AG04449 (cell line): Measurements from ENCODE around the gene GIMAP8.

Experiments used
- CTCF ChIA-PET: fragments of 350-600 bp; formaldehyde crosslinking; extraction: SDS; loops from one replicate; lab custom pipeline; 2021; ENCODE audit warnings: antibody characterized with exemption; lab: Yijun Ruan, JAX
- POLR2A ChIA-PET: fragments of 400-600, 350-600 bp; formaldehyde crosslinking; extraction: SDS; loops from one replicate; lab custom pipeline; 2020; ENCODE audit warnings: antibody characterized with exemption, inconsistent platforms; lab: Yijun Ruan, JAX
- DNase-seq: peaks from one replicate; pipeline ENCODE4 v3.0.0-alpha.2; 2010; ENCODE audit warnings: low read depth, low spot score
- H3K4me3 ChIP-seq: 2 replicates; pipeline ENCODE4 v1.5.1; 2011; ENCODE audit warnings: low read depth, mild to moderate bottlenecking, control low read depth, low read length
- TF ChIP-seq, protein P1 (sequence below): IDR thresholded peaks from one replicate; pipeline ENCODE4 v1.5.1; 2011; ENCODE audit warnings: mild to moderate bottlenecking, moderate library complexity, low read length, control low read depth, inconsistent platforms; ENCODE audit not compliant: insufficient read depth; ENCODE audit errors: missing control alignments

The GIMAP8 gene

DNA sequence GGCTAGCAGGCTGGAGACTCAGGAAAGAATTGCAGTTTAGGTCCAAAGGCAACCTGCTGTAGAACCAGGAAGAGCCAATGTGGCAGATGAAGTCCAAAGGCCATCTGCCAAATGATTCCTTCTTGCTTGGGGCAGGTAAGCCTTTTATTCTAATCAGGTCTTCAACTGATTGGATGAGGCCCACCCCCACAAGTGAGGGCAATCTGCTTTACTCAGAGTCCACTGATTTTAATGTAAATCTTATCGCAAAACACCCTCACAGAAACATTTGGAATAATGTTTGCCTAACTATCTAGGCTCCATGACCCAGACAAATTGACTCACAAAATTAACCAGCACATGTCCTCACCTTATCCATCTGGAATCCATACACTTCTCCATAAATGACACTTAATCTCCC, 7.8 kb downstream of the GIMAP8 start:
- CTCF ChIA-PET: no interaction called here

DNA sequence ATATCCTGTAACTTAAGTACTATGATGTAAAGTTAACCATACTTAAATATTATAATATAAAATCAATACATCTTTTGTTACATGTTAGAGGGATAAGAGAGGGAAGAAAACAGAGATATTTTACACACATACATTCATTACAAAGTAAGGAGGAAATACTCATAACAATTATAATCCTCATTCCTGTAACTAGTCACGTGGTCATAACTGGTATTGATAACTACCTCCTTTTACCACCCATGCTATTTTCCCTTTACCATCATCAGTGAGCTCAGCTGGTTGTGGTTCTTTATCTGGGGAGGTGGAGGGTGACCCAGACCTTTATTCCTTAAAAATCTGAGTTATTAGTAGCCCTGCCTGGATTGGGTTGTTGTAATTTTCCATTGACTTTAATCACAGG, 8.3 kb downstream of the GIMAP8 start:
- no peak overlapping the region for H3K4me3 ChIP-seq
- TF ChIP-seq, protein P1, sequence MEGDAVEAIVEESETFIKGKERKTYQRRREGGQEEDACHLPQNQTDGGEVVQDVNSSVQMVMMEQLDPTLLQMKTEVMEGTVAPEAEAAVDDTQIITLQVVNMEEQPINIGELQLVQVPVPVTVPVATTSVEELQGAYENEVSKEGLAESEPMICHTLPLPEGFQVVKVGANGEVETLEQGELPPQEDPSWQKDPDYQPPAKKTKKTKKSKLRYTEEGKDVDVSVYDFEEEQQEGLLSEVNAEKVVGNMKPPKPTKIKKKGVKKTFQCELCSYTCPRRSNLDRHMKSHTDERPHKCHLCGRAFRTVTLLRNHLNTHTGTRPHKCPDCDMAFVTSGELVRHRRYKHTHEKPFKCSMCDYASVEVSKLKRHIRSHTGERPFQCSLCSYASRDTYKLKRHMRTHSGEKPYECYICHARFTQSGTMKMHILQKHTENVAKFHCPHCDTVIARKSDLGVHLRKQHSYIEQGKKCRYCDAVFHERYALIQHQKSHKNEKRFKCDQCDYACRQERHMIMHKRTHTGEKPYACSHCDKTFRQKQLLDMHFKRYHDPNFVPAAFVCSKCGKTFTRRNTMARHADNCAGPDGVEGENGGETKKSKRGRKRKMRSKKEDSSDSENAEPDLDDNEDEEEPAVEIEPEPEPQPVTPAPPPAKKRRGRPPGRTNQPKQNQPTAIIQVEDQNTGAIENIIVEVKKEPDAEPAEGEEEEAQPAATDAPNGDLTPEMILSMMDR: no peak
- no peak for DNase-seq
- ChIA-PET POLR2A (no interaction called here), CTCF (no interaction called here)

More for the DNA sequence above, 7.8 kb downstream of the GIMAP8 start:
- POLR2A ChIA-PET: no interaction called here
- no peak for DNase-seq
- TF ChIP-seq, protein P1: no peak
- no peak overlapping the region for H3K4me3 ChIP-seq

DNA sequence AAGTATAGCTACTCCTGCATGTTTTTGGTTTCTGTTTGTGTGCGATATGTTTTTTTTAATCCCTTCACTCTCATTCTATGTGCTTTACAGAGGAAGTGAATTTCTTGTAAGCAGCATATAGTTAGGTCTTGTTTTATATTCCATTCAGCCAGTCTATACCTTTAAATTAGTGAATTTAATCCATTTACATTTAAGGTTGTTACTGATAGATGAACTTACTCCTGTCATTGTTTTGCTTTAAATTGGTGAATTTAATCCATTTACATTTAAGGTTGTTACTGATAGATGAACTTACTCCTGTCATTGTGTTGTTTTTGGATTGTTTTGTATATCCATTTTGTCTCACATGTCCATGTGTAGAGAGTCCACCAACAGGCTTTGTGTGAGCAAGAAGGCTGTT, 11.1 kb downstream of the GIMAP8 start:
- POLR2A ChIA-PET: no interaction called here
- H3K4me3 ChIP-seq: no peak overlapping the region
- TF ChIP-seq, protein P1: no peak
- no peak for DNase-seq
- CTCF ChIA-PET: no interaction called here

DNA sequence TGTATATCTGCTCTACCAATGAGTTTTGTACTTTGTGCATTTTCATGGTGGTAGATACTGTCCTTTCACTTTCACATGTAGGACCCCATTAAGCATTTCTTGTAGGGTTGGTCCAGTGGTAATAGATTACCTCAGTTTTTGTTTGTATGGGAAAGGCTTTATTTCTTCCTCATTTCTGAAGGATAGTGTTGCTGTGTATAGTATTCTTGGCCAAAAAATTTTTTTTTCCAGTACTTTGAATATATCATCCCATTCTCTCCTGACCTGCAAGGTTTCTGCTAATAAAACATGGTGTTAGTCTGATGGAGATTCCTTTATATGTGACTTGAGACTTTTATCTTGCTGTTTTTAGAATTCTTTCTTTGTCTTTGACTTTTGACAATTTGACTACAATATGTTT, 12.0 kb downstream of the GIMAP8 start:
- POLR2A ChIA-PET: no interaction called here

DNA sequence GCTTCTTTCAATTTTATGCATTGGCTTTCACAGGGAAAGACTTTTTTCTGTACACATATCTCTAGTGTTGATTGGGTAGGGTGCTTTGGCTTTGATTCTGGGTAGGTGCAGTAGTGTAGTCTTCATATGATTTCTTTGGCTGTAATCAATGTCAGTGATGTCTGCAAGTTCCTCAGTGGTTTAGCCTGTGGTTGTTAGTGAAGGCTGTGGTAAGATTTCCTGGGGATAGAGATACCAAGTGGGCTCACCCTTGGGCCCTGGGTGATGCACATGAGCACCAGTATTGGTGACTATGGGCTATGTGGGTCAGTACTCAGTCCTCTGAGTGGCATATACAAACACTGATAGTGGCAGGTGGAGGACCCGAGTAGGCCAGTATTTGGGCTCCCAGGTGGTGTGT, 13.0 kb downstream of the GIMAP8 start:
- TF ChIP-seq, protein P1: no peak
- CTCF ChIA-PET: no interaction called here
- no peak overlapping the region for H3K4me3 ChIP-seq
- no peak for DNase-seq
- POLR2A ChIA-PET: no interaction called here

More for the DNA sequence above, 12.0 kb downstream of the GIMAP8 start:
- TF ChIP-seq, protein P1: no peak
- CTCF ChIA-PET: interaction anchor here (1.0 kb wide), 1 partner anchor 14 kb away, joined by 3 read pairs; no protein-coding TSS in a partner anchor
- DNase-seq: no peak
- H3K4me3 ChIP-seq: no peak overlapping the region

DNA sequence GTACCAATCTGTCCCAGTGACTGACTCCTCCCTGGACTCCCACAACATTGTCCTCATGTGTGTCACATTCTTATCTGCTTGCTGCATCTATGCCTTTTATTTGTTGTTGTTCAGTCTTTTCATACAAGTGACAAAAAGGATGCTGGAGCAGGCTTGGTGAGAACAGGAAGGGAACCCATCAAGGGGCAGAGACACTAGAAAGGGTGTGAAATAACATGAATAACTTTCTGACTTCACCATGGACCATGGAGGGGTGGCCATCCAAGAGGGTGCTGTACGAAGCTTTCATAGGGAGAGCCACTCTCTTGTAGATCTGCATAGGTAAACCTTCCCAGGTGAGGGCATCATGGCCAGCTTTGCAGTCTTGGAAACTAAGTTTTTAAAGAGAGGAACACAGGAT, 14.5 kb downstream of the GIMAP8 start:
- POLR2A ChIA-PET: no interaction called here
- no peak overlapping the region for H3K4me3 ChIP-seq
- DNase-seq: no peak
- CTCF ChIA-PET: interaction anchor here (1.0 kb wide), 1 partner anchor 16 kb away, joined by 3 read pairs; no protein-coding TSS in a partner anchor
- TF ChIP-seq, protein P1: no peak
